ENCODE results near the gene MUC20. TPM values are rescaled to one million over a fixed set of nuclear protein-coding genes. Genes with fewer than 3 reads are reported as not detected.

The MUC20 gene
- total and polyA plus RNA-seq, 2 of the 8 experiments (the other 6 are each of a cell fraction or from before 2014, with no cell fraction given) = 0.24 to 0.26 TPM

DNA sequence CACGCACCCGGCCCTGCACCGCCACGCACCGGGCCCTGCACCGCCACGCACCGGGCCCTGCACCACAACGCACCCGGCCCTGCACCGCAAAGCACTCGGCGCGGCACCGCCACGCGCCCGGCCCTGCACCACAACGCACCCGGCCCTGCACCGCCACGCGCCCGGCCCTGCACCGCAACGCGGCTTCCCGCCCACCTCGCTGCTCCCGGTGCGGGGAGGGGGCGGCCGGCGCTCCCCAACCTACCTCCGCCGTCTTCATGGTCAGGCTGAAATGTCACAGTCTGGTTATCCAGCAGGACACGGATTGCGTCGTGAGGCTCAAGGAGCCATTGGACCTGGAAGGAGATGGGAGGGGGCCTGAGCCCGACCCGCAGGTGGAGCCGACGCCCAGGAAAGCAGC is 41.8 kb downstream of the MUC20 start (continued):
- TF ChIP-seq, protein P1, sequence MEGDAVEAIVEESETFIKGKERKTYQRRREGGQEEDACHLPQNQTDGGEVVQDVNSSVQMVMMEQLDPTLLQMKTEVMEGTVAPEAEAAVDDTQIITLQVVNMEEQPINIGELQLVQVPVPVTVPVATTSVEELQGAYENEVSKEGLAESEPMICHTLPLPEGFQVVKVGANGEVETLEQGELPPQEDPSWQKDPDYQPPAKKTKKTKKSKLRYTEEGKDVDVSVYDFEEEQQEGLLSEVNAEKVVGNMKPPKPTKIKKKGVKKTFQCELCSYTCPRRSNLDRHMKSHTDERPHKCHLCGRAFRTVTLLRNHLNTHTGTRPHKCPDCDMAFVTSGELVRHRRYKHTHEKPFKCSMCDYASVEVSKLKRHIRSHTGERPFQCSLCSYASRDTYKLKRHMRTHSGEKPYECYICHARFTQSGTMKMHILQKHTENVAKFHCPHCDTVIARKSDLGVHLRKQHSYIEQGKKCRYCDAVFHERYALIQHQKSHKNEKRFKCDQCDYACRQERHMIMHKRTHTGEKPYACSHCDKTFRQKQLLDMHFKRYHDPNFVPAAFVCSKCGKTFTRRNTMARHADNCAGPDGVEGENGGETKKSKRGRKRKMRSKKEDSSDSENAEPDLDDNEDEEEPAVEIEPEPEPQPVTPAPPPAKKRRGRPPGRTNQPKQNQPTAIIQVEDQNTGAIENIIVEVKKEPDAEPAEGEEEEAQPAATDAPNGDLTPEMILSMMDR (IDR thresholded peaks at IDR 0.05; ENCODE audit: control extremely low read depth in 1 of 3, insufficient read depth in 1 of 3, low read depth in 1 of 3, low read length in 3 of 3) = no peak
- no peak for TF ChIP-seq HDAC6 (IDR thresholded peaks at IDR 0.05; ENCODE audit: low read depth, low read length)

All from H1 (cell line).